Neural progenitor cell (in vitro differentiated cells): ENCODE results near the gene CALY.

Experiments
- CTCF ChIP-seq: fragments of 200-600 bp; sonication (generic); IDR thresholded peaks from 2 replicates; pipeline ENCODE4 v1.5.1; 2017; ENCODE audit warnings: antibody characterized with exemption, mild to moderate bottlenecking
- EZH2 ChIP-seq: fragments of 200-600 bp; sonication (generic); IDR thresholded peaks from 2 replicates; pipeline ENCODE4 v1.6.1; 2017; ENCODE audit warnings: antibody characterized with exemption, mild to moderate bottlenecking, moderate library complexity
- EZH2phosphoT487 ChIP-seq: fragments of 200-600 bp; sonication (generic); IDR thresholded peaks from 2 replicates; pipeline ENCODE4 v1.6.1; 2017; ENCODE audit warnings: antibody characterized with exemption

- TF ChIP-seq CTCF (no peak), EZH2phosphoT487 (no peak), EZH2 (no peak)
Observed at GRCh38 chr10:133311570-133311969, 25.1 kb downstream of the CALY start.
